CD4-positive, alpha-beta memory T cell (primary cell): ENCODE results near the gene PRSS56. TPM values are rescaled to one million over a fixed set of nuclear protein-coding genes. Genes with fewer than 3 reads are reported as not detected.
A peak's percentile ranks its signal among the peaks of the same experiment; 100 is the strongest.

Experiments used
- CTCF ChIA-PET: fragments of 350-600 bp; sonication (Branson Sonifier 250); formaldehyde crosslinking; loops from one replicate; lab custom pipeline; 2021; ENCODE audit warnings: inconsistent platforms; ENCODE audit not compliant: partially characterized antibody; lab: Charles Lee
- POLR2A ChIA-PET: fragments of 350-600 bp; sonication (Branson Sonifier 250); formaldehyde crosslinking; loops from one replicate; lab custom pipeline; 2021; ENCODE audit not compliant: partially characterized antibody; lab: Charles Lee
- DNase-seq, 5 donors: peaks; one replicate each; pipeline versions ENCODE4 v3.0.0 to v3.0.0-alpha.2; 2020 to 2022; ENCODE audit warnings: mixed read lengths in 1 of 5
- H3K27ac ChIP-seq: one replicate; pipeline ENCODE4 v1.7.0; 2013; ENCODE audit warnings: low read depth, low read length
- H3K27me3 ChIP-seq: 2 replicates; pipeline ENCODE4 v1.7.0; 2013; ENCODE audit warnings: mild to moderate bottlenecking, low read length, moderate library complexity; ENCODE audit not compliant: insufficient read depth
- H3K36me3 ChIP-seq: 2 replicates; pipeline ENCODE4 v1.7.0; 2013; ENCODE audit warnings: mild to moderate bottlenecking, low read length, moderate library complexity; ENCODE audit not compliant: insufficient read depth
- H3K4me1 ChIP-seq: 2 replicates; pipeline ENCODE4 v1.7.0; 2013; ENCODE audit warnings: mild to moderate bottlenecking, low read length, moderate library complexity; ENCODE audit not compliant: insufficient read depth
- H3K4me3 ChIP-seq, 2 donors: one replicate each; pipeline ENCODE4 v1.7.0; 2013; ENCODE audit warnings: low read length in 2 of 2, mild to moderate bottlenecking in 1 of 2
- H3K9me3 ChIP-seq, 2 donors: one replicate each; pipeline ENCODE4 v1.7.0; 2013; ENCODE audit warnings: low read length in 2 of 2, control low read depth in 1 of 2; ENCODE audit not compliant: control insufficient read depth in 1 of 2
- H3K27ac Mint-ChIP-seq, 7 donors: one replicate each; pipeline ENCODE4 v1.8.0; 2020 to 2021; ENCODE audit warnings: mixed read lengths in 7 of 7, mild to moderate bottlenecking in 6 of 7, inconsistent platforms in 3 of 7, moderate library complexity in 3 of 7
- H3K27me3 Mint-ChIP-seq, 2 donors: one replicate each; pipeline ENCODE4 v1.8.0; 2020 to 2021; ENCODE audit warnings: mixed read lengths in 2 of 2
- H3K36me3 Mint-ChIP-seq, 2 donors: one replicate each; pipeline ENCODE4 v1.8.0; 2020 to 2021; ENCODE audit warnings: mixed read lengths in 2 of 2, inconsistent platforms in 1 of 2, mild to moderate bottlenecking in 1 of 2
- H3K4me1 Mint-ChIP-seq, 4 donors: one replicate each; pipeline ENCODE4 v1.8.0; 2020 to 2021; ENCODE audit warnings: mixed read lengths in 4 of 4, mild to moderate bottlenecking in 1 of 4
- H3K4me3 Mint-ChIP-seq, 8 donors: one replicate each; pipeline ENCODE4 v1.8.0; 2020 to 2021; ENCODE audit warnings: mixed read lengths in 8 of 8, mild to moderate bottlenecking in 7 of 8, moderate library complexity in 6 of 8, inconsistent platforms in 3 of 8
- H3K9me3 Mint-ChIP-seq, 8 donors: one replicate each; pipeline ENCODE4 v1.8.0; 2020 to 2021; ENCODE audit warnings: mixed read lengths in 8 of 8, mild to moderate bottlenecking in 5 of 8, inconsistent platforms in 3 of 8, moderate library complexity in 1 of 8
- intact Hi-C: fragments of 100-400 bp; cut with micrococcal nuclease; formaldehyde crosslinking; loops from one replicate; pipeline ENCODE4 v1.15.1; 2023
- polyA plus RNA-seq, 2 donors: library from polyadenylated mRNA; unstranded; fragments of 300-500 nt; fragmentation: Illumina TruSeq; gene quantifications; one replicate each; pipeline ENCODE4 v1.2.3, GENCODE V29; 2021
- total RNA-seq, 2 experiments: library from RNA; stranded (reverse); gene quantifications; one replicate each; pipeline ENCODE4 v1.2.3, GENCODE V29; 2021

The PRSS56 gene
- total and polyA plus RNA-seq, 4 experiments from 2014 or later: not detected

DNA sequence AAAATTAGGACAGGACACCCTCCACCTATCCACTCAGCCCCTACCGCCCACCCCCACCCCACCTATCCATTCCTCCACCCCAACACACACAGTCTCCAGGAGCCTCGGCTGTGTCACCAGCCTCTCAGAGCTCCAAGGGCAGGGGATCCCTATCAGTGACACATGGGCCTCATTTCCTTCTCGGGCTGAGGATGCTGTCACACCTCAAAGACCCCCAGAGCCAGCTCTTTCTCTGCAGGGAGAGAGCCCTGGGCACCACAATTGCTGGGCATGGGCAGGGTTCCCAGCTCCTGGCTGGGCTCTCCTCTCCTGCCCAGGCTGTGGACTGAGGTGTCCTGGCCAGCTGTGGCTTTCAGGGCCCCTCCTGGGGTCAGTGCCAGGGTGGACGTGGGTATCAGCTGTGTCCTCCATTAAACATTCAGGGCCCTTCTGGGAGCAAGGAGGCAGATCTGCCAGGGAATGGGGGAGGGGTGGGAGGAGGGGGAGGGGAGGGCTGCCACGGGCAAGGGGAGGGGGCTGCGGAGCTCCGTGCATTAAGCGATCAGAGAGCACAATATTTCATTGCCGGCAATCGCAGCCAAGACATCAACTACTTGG lies 18.3 kb upstream of the PRSS56 start:
- Histone ChIP-seq H3K4me3 (no peak overlapping the region), H3K27ac (no peak overlapping the region), H3K27me3 (peaks cover 10% of the 10 kb centered on the region), H3K36me3 (no peaks in the 10 kb centered on the region), H3K4me1 (peaks cover 7% of the 10 kb centered on the region), H3K9me3 (no peaks in the 10 kb centered on the region)
- peaks cover 1 to 17% (median 5%) of the 10 kb centered on the region in 4 donors for H3K4me1 Mint-ChIP-seq
- H3K36me3 Mint-ChIP-seq: peaks cover 0 to 1% of the 10 kb centered on the region in 2 donors
- no peaks in the 10 kb centered on the region for H3K9me3 Mint-ChIP-seq
- ChIA-PET CTCF (interaction anchor here (0.9 kb wide), 1 partner anchor 20 kb away, joined by 3 read pairs; no protein-coding TSS in a partner anchor), POLR2A (no interaction called here)
- H3K27me3 Mint-ChIP-seq: peaks cover 20 to 42% of the 10 kb centered on the region in 2 donors
- peak overlapping the region in 1 of 8 donors; percentile 47 for H3K4me3 Mint-ChIP-seq
- intact Hi-C loops: no loop called here
- peak overlapping the region in 1 of 7 donors; percentile 91 for H3K27ac Mint-ChIP-seq
- DNase-seq: peak in 1 of 5 donors; percentile 3

DNA sequence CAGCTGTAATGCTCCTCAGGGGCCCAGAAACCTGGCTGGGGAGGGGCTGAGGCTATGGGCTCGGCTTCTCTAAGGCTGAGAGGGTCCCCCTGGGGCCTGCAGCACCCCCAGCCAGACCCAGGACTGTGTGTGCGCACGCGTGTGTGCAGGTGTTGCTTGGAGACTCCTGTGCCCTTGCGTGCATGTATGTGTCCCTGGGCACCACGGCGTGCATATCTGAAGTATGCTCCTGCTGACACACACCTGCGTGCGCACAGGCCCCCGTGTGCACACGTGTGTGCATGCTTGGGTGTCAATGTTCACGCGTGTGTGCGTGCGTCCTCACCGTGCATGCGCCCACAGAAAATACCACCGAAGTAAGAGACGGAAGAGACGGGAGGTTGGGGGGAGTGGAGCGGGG lies 17.7 kb upstream of the PRSS56 start:
- Mint-ChIP-seq H3K27me3 (peaks cover 20 to 46% of the 10 kb centered on the region in 2 donors), H3K36me3 (peaks cover 0 to 1% of the 10 kb centered on the region in 2 donors), H3K4me3 (peak overlapping the region in 6 of 8 donors; percentile 10 to 96 (median 66)), H3K4me1 (peaks cover 1 to 17% (median 5%) of the 10 kb centered on the region in 4 donors), H3K27ac (peak overlapping the region in 4 of 7 donors; percentile 19 to 91 (median 64)), H3K9me3 (no peaks in the 10 kb centered on the region)
- Histone ChIP-seq H3K27ac (no peak overlapping the region), H3K4me3 (no peak overlapping the region), H3K36me3 (no peaks in the 10 kb centered on the region), H3K27me3 (peaks cover 10% of the 10 kb centered on the region), H3K4me1 (peaks cover 7% of the 10 kb centered on the region), H3K9me3 (no peaks in the 10 kb centered on the region)
- peak in 2 of 5 donors; percentile 28 to 39 for DNase-seq
- ChIA-PET POLR2A (no interaction called here), CTCF (no interaction called here)
- intact Hi-C loops: no loop called here

DNA sequence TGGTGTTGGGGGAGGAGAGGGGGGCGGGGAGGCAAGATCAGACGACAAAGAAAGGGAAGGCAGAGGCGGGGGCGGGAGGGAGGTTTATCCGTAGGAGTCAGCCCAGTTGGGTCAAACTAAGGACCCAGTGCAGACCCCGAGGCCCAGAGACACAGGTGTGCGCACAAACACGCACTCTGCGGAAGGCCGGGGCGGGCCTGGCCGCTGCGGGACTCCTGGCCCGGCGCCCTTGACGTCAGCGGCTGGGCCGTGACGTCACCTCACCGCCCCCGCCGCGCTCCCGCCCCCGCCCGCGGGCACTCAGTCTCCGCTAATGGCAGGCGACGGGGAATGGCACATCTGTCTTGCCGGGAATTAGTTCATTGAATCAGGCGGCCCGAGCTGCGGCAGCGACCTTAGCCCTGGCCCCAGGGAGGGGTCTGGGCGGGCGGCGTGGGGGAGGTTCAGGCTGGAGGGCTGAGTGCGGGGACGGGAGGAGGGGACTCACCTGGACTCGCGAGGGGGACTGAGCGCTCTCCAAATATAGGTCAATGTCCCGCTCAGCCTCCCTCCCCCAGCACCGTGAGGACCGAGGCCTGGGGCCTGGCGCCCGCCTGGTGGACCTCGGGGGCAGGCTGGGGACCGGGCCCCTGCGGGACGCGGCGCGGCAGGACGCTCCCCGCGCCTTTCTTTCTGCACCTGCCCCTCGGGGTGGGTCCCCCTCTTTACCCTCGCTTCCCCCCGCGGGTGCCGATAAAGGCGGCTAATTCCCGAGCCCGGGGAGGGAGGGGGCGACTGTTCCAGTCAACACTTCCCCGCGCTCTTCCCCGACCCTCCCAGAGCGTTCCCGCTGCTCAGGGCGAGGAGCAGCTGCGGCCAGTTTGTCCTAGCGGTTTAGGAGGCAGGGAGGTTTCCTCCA lies 17.0 kb upstream of the PRSS56 start:
- Mint-ChIP-seq H3K9me3 (no peaks in the 10 kb centered on the region), H3K27ac (peak overlapping the region in 2 of 7 donors; percentile 69 to 91)
- peaks cover 10% of the 10 kb centered on the region for H3K27me3 ChIP-seq

DNA sequence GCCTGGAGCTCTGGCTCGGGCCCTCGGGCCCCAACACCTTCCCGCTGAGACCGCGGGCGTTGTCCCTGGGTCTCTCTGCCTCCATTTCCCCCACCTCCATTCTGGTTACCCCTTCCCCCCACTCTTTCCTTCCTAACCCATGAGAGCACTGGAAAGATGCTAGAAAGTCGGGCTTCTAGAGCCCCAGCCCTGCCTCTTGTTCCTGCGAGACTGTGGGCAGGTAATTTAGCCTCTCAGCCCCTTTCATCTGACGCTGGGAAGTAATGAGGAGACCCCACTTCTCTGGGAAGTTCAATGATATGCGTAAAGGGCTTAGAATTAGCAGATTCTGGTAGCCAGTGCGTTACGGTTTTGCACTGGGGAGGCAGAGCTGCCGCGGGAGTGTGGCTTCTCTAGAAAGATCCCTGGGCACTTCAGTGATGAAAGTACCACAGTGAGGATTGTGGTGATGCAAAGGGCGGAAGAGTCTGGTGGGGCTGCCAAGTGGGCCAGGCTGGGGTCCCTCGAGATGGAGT lies 16.3 kb upstream of the PRSS56 start:
- Mint-ChIP-seq H3K36me3 (peaks cover 0 to 1% of the 10 kb centered on the region in 2 donors), H3K27me3 (peaks cover 18 to 46% of the 10 kb centered on the region in 2 donors), H3K4me1 (peaks cover 1 to 17% (median 5%) of the 10 kb centered on the region in 4 donors), H3K27ac (peak overlapping the region in 3 of 7 donors; percentile 36 to 69 (median 57)), H3K4me3 (peak overlapping the region in 6 of 8 donors; percentile 27 to 70 (median 49)), H3K9me3 (no peaks in the 10 kb centered on the region)
- no peak for DNase-seq
- intact Hi-C loops: no loop called here
- ChIA-PET CTCF (no interaction called here), POLR2A (interaction anchor here (0.6 kb wide), 1 partner anchor 1322 kb away, joined by 3 read pairs; no protein-coding TSS in a partner anchor)
- no peaks in the 10 kb centered on the region for H3K36me3 ChIP-seq
- H3K4me3 ChIP-seq: no peak overlapping the region
- H3K4me1 ChIP-seq: peaks cover 7% of the 10 kb centered on the region
- no peak overlapping the region for H3K27ac ChIP-seq
- peaks cover 10% of the 10 kb centered on the region for H3K27me3 ChIP-seq
- no peaks in the 10 kb centered on the region for H3K9me3 ChIP-seq

More for the DNA sequence above, 17.0 kb upstream of the PRSS56 start:
- H3K4me3 Mint-ChIP-seq: peak overlapping the region in 6 of 8 donors; percentile 27 to 70 (median 49)
- intact Hi-C loops: no loop called here
- peak; percentile 35 to 70 (median 55) for DNase-seq
- peaks cover 20 to 46% of the 10 kb centered on the region in 2 donors for H3K27me3 Mint-ChIP-seq
- peaks cover 0 to 1% of the 10 kb centered on the region in 2 donors for H3K36me3 Mint-ChIP-seq
- Histone ChIP-seq H3K4me3 (peak overlapping the region in 1 of 2 donors; percentile 9), H3K36me3 (no peaks in the 10 kb centered on the region), H3K4me1 (peaks cover 7% of the 10 kb centered on the region), H3K9me3 (no peaks in the 10 kb centered on the region), H3K27ac (no peak overlapping the region)
- peaks cover 1 to 17% (median 5%) of the 10 kb centered on the region in 4 donors for H3K4me1 Mint-ChIP-seq
- ChIA-PET POLR2A (interaction anchor here (0.6 kb wide), 1 partner anchor 1323 kb away, joined by 3 read pairs; no protein-coding TSS in a partner anchor), CTCF (no interaction called here)

DNA sequence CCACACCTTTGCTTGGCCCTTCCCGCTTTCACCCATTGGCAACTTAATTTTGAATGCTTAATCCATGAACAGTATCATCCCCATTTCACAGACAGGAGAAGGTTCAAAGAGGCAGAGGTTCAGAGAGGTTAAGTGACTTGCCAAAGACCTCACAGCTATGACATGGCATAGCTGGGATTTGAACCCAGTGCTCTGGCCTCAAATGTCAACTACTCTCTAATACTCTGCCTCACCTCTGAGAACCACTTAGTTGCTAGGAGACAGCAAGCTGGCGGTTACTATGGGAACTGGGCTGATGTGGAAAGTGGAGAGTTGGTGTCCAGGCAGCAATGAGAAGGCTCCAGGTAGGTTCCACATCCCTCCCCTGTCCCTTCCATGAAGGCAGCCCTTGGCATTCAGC lies 15.8 kb upstream of the PRSS56 start:
- no peak for DNase-seq
- H3K4me3 ChIP-seq: no peak overlapping the region
- CTCF ChIA-PET: no interaction called here
- intact Hi-C loops: no loop called here
- H3K27ac ChIP-seq: no peak overlapping the region
- Mint-ChIP-seq H3K4me3 (peak overlapping the region in 3 of 8 donors; percentile 35 to 62 (median 50)), H3K27ac (peak overlapping the region in 2 of 7 donors; percentile 32 to 57), H3K27me3 (peaks cover 20 to 46% of the 10 kb centered on the region in 2 donors), H3K4me1 (peaks cover 1 to 17% (median 5%) of the 10 kb centered on the region in 4 donors), H3K36me3 (peaks cover 0 to 1% of the 10 kb centered on the region in 2 donors), H3K9me3 (peaks cover 0 to 2% (median 0%) of the 10 kb centered on the region in 8 donors)
- peaks cover 10% of the 10 kb centered on the region for H3K27me3 ChIP-seq
- H3K4me1 ChIP-seq: peaks cover 7% of the 10 kb centered on the region
- no peaks in the 10 kb centered on the region for H3K36me3 ChIP-seq
- no peaks in the 10 kb centered on the region for H3K9me3 ChIP-seq
- POLR2A ChIA-PET: no interaction called here

DNA sequence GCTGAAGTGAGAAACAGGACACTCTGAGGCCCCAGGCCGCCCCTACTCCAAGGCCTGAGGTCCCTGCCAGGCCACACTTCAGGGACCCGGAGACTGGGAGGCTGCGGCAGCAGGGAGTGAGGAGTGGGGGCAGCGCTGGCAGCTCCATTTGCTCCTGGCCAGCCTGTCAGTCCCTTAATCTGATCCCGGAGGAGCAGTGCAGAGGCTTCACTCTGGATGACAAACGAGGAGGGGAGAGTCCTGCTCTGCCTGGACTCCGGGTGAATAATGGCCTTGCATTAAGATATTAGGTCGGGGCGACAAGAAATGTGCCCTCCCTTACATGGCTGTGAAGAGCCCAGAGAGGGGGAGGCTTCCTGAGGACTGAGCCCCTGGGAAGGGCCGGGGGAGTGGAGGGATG lies 14.3 kb upstream of the PRSS56 start:
- no peaks in the 10 kb centered on the region for H3K9me3 ChIP-seq
- no peak overlapping the region for H3K4me3 ChIP-seq
- CTCF ChIA-PET: no interaction called here
- H3K27me3 Mint-ChIP-seq: peaks cover 17 to 40% of the 10 kb centered on the region in 2 donors
- no peak overlapping the region for H3K27ac Mint-ChIP-seq
- no peak for DNase-seq
- H3K9me3 Mint-ChIP-seq: peaks cover 0 to 2% (median 0%) of the 10 kb centered on the region in 8 donors
- peaks cover 0 to 1% of the 10 kb centered on the region in 2 donors for H3K36me3 Mint-ChIP-seq
- peaks cover 10% of the 10 kb centered on the region for H3K27me3 ChIP-seq
- no peak overlapping the region for H3K27ac ChIP-seq
- no peak overlapping the region for H3K4me3 Mint-ChIP-seq
- peaks cover 7% of the 10 kb centered on the region for H3K4me1 ChIP-seq
- H3K4me1 Mint-ChIP-seq: peaks cover 1 to 17% (median 5%) of the 10 kb centered on the region in 4 donors
- no peaks in the 10 kb centered on the region for H3K36me3 ChIP-seq
- intact Hi-C loops: no loop called here
- POLR2A ChIA-PET: no interaction called here
